Activated CD4-positive, CD25-positive, alpha-beta regulatory T cell treated with anti-CD3 and anti-CD28 coated beads, Interleukin-2, amount 50 U/mL, for 16 hours (primary cell): ENCODE measurements around the gene VRTN.

Experiments used
- DNase-seq: peaks from one replicate; pipeline ENCODE4 v3.0.0-alpha.2; 2020; ENCODE audit warnings: low read depth, low spot score

Gene VRTN

DNA sequence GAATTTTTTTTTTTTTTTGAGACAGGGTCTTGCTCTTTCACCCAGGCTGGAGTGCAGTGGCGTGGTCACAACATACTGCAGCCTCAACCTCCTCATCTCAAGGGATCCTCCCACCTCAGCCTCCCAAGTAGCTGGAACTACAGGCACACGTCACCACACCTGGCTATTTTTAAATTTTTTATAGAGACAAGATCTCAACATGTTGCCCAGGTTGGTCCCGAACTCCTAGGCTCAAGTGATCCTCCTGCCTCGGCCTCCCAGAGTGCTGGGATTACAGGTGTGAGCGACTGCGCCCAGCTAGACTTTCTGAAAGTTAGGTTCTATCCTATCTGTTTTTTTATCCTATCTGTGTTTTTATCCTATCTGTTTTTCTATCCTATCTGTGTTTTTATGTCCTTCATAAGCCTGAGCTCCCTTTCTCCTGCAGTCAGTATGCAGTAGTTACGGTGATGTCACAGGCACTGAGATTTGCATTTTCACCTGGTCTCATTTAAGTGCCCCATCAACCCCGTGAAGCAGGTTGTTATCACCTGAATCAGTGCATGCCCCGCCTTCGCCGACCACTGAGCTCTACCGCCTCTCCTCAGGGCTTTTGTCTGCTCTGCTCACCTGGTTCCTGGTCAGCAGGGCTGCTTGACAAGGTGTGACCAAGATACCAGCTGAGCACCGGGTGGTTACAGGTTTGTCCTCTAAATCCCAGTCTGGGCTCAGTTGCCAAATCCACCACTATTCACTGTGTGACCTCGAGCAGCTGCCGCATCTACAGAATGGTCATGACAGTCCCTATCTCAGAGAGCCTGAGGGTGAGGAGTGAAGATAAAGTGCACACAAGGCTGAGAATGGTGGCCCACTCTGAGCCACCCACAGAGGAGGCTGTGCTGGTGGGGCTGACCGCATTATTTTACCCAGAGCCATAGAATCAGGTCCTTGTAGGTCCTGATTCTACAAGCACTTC is 44.6 kb downstream of the VRTN start:
- DNase-seq: no peak

DNA sequence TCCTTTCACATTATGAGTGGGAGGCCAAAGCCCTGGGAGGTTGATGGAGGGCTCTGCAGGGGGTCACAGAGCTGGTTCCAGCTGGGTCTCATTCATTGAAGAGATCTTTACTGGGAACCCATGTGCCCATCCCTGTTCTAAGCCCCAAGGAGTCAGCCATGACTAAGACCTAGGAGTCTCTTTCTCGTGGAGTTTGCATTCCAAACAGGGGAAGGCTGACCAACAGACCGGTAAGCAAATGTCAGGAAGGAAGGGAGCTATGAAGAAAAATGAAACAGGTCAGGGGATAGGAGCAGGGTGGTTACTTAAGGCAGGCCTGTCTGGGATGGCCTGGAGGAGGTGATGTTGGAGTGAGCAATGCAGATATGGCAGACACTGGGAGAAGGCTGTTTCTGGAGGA is 46.3 kb downstream of the VRTN start:
- no peak for DNase-seq

DNA sequence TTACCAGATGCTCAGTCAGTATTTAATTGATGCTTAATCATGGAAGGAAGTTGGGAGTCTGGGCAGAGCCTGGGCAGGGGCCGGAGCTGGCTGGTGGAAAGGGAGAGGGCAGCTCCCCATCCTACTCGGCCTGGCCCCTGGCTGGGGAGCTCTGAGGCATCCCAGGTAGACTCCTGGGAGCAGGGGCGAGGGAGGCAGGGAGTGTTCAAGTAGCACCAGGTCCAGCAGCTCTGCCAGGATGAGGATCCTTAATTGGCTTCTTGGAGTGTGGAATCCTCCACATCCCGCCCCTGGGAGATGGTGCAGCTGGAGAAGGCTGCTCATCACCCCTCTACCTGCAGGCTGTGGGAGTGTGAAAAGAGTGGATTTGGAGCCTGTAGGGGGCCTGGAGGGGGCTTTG is 46.8 kb downstream of the VRTN start:
- no peak for DNase-seq

DNA sequence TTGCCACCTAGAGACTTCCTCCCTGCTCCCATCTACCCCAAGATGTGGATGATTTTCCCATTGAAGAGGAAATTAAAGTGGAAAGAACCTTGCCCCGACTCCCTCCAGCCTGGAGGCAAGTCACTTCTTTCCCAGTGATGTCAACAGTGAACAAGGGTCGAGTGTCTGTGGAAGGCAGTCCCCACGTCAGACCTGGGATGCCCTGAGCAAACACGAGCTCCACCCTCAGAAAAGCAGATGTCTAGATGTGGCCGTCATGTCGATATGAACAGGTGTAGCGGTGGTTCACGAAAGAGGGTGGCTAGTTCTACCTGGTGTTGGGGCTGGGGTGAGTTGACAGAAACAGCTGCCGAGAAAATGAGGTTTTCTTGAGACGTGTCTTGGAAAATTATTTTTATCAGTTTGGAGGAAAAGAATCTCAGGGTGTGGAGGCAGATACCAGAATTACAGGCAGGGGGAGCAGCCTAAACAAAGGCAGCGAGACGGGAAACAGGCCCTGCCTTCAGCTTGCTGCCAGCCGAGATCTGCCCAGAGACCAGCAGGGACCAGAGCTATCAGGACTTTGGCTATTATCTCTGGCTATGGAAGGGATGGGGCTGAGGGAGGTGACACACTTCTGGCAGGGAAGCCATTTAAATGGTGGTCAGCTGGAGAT is 51.9 kb downstream of the VRTN start:
- no peak for DNase-seq

DNA sequence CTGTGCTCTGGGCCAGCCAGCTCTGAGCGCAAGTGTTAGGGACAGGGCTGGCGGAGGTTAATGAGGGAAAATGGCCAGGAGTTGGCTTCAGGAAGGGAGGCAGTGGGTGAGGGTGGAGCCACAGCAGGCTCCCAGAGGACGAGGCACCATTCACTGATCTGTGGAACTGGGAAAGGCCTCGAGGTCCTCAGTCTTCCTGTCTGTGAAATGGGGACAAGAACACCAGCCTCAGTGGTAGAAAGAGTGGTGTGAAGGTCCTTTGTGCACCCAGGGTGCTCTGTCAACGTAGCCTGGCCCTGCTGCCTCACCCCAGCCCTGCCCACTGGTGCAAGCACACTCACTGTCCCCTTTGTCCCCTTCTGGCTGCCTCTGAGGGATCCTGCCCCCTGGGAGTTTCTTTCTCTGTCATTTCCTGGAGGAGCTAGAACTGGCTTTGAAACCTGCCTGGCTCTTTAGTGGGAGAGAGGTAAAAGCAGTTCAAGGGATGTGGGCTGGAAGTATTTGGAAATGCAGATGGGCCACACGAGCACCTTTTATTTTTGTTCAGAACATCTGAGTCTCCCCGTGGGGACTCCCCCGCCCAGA is 52.7 kb downstream of the VRTN start:
- DNase-seq: no peak

DNA sequence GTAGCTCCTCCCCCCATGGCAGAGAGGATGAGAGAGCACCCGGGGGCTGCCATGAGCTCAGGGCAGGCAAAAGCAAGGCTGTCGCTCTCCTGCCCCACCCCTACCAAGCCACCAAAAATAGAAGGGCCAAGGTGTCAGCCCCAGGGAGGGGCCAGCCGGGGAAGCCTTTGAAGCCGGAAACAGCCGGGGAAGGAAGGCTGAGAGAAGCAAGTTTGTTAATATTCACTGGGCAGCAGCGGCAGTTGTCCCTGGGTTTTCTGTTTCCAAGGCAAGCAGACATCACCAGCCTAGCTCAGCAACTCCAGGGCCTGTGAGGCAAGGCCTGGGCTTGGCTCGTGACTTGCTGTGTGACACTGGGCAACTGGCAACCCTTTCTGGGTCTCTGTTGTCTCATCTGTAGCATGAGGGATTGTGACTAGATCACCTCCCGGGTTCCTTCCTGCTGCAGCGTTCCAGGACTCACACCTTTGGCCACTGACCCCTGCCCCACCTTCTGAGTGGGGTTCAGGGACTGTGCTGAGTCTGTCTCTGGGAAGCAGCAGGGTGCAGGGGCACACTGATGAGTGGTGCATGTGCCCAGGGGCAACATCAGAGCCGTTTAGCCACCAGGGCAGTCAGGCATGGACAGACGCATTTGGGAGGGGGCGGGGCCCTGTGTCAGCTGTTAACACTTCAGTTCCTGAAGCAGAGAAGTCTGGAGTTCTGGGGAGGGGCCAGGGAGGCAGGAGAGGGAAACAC is 53.4 kb downstream of the VRTN start:
- peak; percentile 40 for DNase-seq

DNA sequence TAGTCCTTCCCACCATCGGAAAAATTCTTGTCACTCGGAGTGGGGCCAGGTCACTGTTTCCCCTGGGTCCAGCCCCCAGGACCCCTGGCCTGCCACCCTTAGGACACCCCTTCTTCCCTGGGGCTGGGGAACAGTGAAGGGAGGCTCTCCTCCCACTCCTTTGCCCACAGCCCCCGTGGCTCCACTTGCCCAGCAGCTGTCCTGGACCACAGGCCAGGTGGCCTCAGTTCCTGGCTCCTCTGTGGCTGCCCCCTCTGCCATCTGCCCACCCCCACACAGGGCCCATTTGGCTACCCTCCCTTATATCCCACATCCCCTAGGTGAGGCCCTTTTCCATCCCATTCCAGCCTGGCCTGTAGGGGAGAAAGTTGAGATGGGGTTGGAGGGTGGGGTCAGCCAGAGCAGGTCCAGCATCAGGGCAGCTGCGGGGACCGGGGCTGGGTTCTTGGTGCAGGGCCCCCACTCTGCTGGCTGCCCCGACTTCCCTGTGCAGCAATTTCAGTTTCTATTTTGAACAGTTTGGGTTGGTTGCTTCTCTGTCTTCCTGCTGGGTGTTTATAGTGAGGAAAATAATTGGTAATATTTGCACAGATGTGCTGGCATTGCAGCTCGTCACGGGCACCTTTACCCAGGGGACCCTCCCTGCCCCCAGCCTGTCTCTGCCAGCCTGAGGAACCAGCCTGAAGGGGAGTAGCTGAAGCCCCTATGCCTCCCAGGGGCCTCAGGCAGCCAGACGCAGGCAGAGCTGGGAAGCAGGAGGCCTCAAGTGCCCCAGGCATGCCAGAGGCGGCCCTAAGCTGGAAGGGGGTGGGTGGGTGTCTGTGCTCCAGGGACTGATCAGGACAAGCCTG is 54.4 kb downstream of the VRTN start:
- no peak for DNase-seq

DNA sequence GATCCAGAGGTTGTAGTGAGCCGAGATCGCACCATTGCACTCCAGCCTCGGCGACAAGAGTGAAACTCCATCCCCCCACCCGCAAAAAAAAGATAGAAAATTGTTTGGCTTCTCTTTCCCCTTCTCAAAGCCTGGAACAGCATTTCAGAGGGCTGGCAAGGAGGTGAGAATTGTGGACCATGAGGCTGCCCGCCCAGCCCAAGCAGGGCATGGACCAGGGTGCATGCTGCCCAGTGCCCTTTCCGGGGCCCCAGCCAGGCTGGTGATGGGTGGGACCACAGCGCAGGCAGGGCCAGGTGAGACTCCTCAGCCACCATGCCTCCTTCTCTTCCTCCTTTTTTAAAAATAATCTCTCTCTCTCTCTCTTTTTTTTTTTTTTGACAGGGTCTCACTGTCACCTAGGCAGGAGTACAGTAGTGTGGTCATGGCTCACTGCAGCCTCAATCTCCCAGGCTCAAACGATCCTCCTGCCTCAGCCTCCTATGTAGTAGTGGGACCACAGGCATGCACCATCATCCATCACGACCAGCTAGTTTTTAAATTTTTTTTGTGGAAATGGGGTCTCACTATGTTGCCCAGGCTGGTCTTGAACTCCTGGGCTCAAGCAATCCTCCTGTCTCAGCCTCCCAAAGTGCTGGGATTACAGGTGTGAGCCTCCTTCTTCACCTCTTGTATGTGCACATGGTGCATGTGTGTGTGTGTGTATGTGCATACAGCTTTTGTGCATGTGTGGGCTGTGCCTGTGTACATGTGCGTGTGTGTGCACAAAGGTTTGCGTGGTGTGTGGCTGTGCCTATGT is 55.5 kb downstream of the VRTN start:
- DNase-seq: no peak

DNA sequence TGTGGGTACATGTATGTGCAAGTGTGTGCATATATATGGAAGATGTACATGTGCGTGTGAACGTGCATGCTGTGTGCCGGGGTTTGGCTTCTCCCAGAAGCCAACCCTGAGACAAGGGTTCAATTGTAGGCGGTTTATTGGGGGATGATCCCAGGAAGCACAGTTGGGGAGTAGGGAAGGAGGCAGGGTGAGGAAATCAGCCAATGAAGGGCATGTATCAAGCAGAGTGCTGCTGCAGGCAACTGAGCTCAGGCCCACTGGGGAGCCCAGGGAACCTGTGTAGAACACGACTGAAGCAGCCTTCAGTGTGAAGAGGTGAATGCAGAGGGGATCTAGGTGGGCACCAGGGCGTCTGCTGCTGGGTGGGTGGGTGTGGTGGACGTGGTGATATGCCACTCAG is 56.2 kb downstream of the VRTN start:
- no peak for DNase-seq

DNA sequence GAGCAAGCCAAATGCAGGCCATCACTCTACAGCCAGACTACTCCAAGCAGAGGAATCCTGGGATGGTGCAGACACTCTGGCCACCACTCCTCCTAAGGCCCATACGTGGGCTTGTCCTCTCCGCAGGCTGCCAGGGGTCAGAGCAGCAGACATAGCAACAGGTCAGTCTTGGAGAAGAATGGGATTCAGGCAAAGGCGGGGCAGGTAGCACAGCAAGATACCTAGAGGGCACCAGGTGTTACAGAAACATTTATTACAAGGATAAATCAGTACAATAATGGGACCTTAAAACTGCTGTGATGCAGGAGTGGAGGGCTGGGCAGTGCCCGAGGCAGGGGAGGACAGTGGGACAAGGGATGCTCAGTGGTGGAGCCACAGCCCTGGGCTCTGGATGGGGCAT is 57.4 kb downstream of the VRTN start:
- no peak for DNase-seq

DNA sequence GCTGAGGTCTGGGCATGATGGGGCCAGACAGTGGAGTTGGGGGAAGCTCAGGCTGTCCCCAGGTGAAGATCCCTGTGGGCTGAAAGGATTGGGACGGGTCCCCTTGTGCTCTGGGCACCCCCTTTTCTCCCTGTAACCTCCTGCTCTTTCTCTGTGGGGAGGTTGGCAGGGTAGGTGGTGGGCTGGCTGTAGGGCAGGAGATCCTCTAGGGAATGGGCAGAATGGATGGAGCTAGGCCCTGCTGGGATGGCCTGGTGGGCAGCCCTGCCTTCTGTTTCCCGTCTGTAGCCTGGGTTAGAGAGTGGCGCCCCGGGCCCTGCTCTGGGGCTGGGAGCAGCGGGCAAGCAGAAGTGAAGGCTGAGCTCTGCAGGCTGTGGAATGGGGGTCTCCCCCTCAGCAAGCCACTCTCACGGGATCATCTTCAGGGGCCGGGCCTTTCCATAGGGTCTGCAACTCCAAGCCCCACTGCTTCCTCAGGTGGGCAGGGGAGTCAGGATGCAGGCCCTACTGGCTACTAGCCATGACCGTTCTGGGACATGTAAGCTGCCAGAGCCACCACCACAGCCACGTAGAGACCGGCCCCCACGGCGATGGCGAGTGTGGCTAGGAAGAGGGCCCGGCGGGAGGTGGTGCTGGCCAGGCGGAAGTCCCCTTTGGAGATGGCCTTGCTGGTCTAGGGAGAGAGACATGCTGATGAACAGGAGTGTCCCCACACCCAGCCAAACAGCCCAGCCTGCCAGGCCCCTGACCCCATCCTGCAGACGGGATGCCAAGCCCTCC is 58.9 kb downstream of the VRTN start:
- DNase-seq: no peak

DNA sequence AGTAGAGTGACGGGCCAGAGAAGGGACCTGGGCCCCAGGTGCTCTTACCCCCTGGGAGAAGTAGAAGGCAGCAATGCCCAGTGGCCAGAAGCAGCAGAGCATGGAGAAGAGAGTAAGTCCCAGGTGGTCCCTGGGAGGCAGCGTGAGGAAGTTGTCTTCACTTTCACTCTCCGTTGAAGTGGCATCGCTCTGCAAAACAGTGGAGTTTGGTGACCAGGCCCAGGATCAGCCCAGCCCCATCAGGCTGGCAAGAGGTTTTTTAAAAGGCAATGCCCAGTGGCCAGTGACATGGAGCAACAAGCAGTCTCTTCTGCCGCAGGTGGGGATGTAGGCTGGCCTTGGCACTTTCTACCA is 59.5 kb downstream of the VRTN start:
- DNase-seq: no peak

DNA sequence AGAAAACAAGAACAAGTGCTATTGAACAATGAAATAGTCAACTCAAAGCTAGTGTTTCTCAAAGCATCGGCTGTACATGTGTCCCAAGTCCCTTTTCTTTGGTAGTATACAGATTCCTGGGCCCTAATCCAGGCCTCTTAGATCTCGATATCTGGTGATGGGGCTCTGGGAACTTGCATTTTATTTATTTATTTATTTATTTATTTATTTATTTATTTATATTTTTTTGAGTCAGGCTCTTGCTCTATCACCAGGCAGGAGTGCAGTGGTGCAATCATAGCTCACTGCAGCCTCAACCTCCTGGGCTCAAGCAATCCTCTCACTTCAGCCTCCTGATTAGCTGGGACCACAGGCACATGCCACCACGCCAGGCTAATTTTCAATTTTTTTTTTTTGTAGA is 60.6 kb downstream of the VRTN start:
- no peak for DNase-seq

DNA sequence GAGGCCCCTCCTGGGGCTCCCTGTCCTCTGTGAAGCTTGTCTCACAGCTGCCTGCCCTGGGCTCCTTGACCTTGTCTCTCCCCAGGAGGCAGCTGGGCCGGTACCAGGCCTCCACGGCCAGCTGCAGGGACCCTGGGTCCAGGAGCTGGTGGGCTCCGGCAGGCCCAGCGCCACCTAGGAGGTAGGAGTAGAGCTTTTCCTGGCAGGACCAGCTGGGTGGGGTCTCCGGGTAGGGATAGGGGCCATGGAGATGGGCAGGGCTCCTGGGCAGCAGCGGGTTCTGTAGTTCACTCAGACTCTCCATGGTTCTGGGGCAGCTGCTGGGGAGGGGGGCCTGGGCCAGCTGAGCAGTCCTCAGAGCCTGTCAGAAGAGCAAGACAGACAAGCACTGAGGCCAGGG is 61.2 kb downstream of the VRTN start:
- no peak for DNase-seq
